Colonic mucosa (tissue), 4 donors: ENCODE results near the gene FTO. TPM values are rescaled to one million over a fixed set of nuclear protein-coding genes. Genes with fewer than 3 reads are reported as not detected.

Experiments
- DNase-seq: peaks from one replicate; pipeline ENCODE4 v3.0.0-alpha.2; 2020
- H3K27ac ChIP-seq: fragments of 200-600 bp; one replicate; pipeline ENCODE4 v1.8.0; 2021
- H3K27me3 ChIP-seq: fragments of 200-600 bp; one replicate; pipeline ENCODE4 v1.8.0; 2021
- H3K36me3 ChIP-seq: fragments of 200-600 bp; one replicate; pipeline ENCODE4 v1.8.0; 2021
- H3K4me1 ChIP-seq: fragments of 200-600 bp; one replicate; pipeline ENCODE4 v1.8.0; 2021; ENCODE audit warnings: mild to moderate bottlenecking
- H3K4me3 ChIP-seq: fragments of 200-600 bp; one replicate; pipeline ENCODE4 v1.8.0; 2021
- H3K9ac ChIP-seq, 2 donors: one replicate each; pipeline ENCODE4 v1.7.0; 2013; ENCODE audit warnings: control low read depth in 2 of 2, low read depth in 2 of 2, low read length in 2 of 2
- H3K9me3 ChIP-seq: fragments of 200-600 bp; one replicate; pipeline ENCODE4 v1.8.0; 2021
- intact Hi-C: fragments of 100-400 bp; cut with DNase I; formaldehyde crosslinking; loops from one replicate; pipeline ENCODE4 v1.14.1; 2022
- total RNA-seq, 2 donors: library from RNA; stranded (reverse); fragmentation: NEBNext Ultra II Directional in 1 of 2; extraction: Animal tissue kit (Norgen Biotek cat#: 25700) in 1 of 2; gene quantifications; one replicate each; pipeline ENCODE4 v1.2.1, GENCODE V29; 2021
- TF ChIP-seq, protein P1 (sequence below): fragments of 200-600 bp; IDR thresholded peaks from one replicate; pipeline ENCODE4 v1.8.0; 2022; ENCODE audit warnings: antibody characterized with exemption, mild to moderate bottlenecking
- donor health status: healthy.
- donor health status: DM: no; HTN: no; CAD: no.
- donor health status: DM: no; HTN: no; CAD: no.

FTO gene
- total RNA-seq, 2 donors from 2014 or later = 38.3 to 39.2 TPM

DNA sequence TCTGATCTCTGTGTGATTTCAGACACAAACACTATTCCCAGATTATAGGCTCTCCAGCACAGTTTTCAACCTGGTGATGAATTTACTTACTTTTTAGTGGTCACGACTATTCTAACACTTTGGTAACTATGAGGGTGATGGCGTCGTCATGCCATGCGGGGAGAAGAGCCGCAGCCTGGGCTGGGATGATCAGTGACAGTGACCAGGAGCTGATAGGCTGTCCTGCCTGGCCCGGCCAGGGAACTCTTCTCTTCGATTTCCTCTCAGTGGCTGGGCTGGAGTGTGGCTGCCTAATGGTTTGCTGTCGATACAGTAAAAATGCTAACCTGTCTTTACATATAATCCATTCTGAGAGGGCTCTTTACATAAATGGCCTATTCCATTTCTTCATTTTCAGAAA, 469.5 kb downstream of the FTO start:
- no peaks in the 10 kb centered on the region for H3K27me3 ChIP-seq
- no peak overlapping the region for H3K27ac ChIP-seq

DNA sequence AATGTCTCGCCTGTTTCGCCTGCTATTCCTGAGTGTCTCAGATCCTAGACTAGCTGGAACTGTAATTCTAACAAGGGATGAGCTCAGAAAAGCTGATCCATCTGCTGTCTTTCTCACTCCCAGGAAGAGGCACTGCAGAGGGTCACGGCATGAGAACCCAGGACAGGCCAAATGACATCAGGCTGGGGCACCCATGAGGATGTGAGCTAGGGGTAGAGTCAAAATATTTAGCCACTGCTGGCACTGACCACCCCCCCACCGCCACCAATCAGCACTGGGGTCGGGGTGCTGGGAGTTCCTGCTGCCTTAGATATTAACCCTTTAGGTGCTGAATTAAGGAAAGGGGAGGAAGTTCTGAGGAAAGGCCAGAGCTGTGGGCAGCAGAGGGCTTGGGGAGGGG, 470.2 kb downstream of the FTO start:
- Histone ChIP-seq H3K27me3 (no peaks in the 10 kb centered on the region), H3K9ac (no peak overlapping the region), H3K9me3 (no peaks in the 10 kb centered on the region), H3K27ac (no peak overlapping the region), H3K36me3 (no peaks in the 10 kb centered on the region), H3K4me3 (no peak overlapping the region), H3K4me1 (no peaks in the 10 kb centered on the region)
- TF ChIP-seq, protein P1, sequence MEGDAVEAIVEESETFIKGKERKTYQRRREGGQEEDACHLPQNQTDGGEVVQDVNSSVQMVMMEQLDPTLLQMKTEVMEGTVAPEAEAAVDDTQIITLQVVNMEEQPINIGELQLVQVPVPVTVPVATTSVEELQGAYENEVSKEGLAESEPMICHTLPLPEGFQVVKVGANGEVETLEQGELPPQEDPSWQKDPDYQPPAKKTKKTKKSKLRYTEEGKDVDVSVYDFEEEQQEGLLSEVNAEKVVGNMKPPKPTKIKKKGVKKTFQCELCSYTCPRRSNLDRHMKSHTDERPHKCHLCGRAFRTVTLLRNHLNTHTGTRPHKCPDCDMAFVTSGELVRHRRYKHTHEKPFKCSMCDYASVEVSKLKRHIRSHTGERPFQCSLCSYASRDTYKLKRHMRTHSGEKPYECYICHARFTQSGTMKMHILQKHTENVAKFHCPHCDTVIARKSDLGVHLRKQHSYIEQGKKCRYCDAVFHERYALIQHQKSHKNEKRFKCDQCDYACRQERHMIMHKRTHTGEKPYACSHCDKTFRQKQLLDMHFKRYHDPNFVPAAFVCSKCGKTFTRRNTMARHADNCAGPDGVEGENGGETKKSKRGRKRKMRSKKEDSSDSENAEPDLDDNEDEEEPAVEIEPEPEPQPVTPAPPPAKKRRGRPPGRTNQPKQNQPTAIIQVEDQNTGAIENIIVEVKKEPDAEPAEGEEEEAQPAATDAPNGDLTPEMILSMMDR = no peak
- intact Hi-C loops = no loop called here
- DNase-seq = no peak

More for the DNA sequence above, 469.5 kb downstream of the FTO start:
- Histone ChIP-seq H3K9me3 (no peaks in the 10 kb centered on the region), H3K4me3 (no peak overlapping the region), H3K4me1 (no peaks in the 10 kb centered on the region), H3K36me3 (no peaks in the 10 kb centered on the region), H3K9ac (no peak overlapping the region)
- no peak for DNase-seq
- TF ChIP-seq, protein P1 = no peak
- intact Hi-C loops = no loop called here

DNA sequence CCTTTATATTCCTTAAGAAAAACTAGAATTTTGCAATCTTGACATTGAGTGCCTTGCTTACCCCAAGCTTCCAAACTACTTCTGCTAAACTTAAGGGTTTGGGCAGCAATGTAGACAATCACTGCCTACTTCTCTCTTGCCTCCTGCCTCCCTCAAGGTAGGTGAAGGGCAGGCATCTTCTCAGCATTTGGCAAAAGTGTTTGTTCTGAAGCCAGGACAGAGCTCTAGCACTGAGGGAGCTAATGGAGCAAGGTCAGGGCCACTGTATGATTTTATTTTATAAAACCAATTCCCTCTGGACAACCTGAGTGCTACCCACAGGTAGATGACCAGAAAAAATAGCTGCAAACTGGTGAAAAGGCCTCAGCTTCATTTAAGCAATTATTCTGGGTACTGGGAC, 470.8 kb downstream of the FTO start:
- no peak overlapping the region for H3K4me3 ChIP-seq
- TF ChIP-seq, protein P1 = no peak
- no peaks in the 10 kb centered on the region for H3K9me3 ChIP-seq
- no peak for DNase-seq
- no peaks in the 10 kb centered on the region for H3K36me3 ChIP-seq
- intact Hi-C loops = no loop called here
- H3K27ac ChIP-seq = no peak overlapping the region
- no peaks in the 10 kb centered on the region for H3K27me3 ChIP-seq
- H3K9ac ChIP-seq = no peak overlapping the region
- no peaks in the 10 kb centered on the region for H3K4me1 ChIP-seq

DNA sequence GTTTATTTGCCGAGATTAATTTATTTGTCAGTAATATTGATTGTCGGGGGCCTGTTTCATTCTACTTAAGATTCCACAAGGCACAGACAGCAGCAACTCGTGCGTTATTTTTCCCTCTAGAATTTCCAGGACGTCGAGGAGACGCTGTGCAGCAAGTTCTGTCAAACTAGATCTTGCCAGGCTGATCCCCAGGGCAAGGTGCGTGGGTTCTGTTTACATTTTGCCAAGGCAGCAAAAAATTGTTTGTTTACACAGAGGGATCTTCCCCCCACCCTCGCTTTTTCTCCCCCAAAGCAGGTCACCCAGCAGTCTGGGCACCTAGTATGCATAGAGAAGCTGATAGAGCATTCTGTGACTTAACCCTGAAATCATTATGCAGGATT, 471.2 kb downstream of the FTO start:
- no peak for DNase-seq
- H3K9me3 ChIP-seq = no peaks in the 10 kb centered on the region
- H3K4me1 ChIP-seq = no peaks in the 10 kb centered on the region
- H3K4me3 ChIP-seq = no peak overlapping the region
- intact Hi-C loops = no loop called here
- TF ChIP-seq, protein P1 = no peak
- H3K27ac ChIP-seq = no peak overlapping the region
- H3K36me3 ChIP-seq = no peaks in the 10 kb centered on the region
- H3K27me3 ChIP-seq = no peaks in the 10 kb centered on the region
- no peak overlapping the region for H3K9ac ChIP-seq

DNA sequence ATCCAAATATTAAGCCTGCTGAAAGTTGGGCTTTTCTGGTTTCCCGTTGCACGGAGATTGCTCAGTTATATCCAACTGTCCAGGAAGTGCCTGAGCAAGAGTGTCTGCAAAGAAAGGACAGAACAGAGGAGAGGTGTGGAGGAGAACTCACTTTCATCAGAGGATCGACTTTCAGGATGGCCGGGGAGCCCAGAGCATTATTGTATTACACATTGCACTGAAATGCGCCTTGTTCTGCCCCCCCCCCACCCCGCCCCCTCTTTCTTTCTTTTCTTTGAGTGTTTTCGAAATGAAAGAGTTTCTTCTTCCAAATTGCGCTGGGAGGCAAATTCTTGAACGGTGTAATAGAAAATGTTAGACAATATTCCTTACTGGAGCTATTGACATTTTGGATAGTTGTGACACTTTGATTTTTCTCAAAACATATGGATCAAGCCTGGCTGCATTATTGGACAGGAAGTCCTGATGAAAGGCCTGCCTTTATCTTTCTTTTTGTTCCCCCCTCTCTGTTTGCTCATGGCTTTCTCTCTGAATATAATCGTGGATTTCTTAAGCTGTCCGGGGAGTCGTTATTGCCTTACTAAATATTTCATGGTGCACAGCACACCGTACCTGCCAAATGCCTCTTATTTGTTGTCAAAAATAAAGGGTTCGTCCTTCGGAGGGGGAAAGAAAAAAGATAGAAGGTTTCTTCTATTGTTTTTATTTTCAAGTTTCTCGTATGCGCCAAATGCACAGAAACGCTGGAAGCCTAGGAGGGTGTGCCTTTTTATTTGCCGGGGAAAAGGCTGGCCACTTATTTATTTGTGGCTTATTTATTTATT, 471.8 kb downstream of the FTO start:
- DNase-seq = no peak

More for the DNA sequence above, 471.8 kb downstream of the FTO start:
- Histone ChIP-seq H3K4me3 (no peak overlapping the region), H3K36me3 (no peaks in the 10 kb centered on the region), H3K4me1 (no peaks in the 10 kb centered on the region), H3K27me3 (no peaks in the 10 kb centered on the region), H3K9ac (no peak overlapping the region), H3K27ac (no peak overlapping the region), H3K9me3 (no peaks in the 10 kb centered on the region)
- intact Hi-C loops = no loop called here
- TF ChIP-seq, protein P1 = no peak
